ENCODE data around the gene MXRA8. TPM values are rescaled to one million over a fixed set of nuclear protein-coding genes. Genes with fewer than 3 reads are reported as not detected.

Gene MXRA8
- total RNA-seq, 4 donors from 2014 or later: 78.2 to 147 (median 83.3) TPM

GRCh38 chr1:1342584-1343115, 15.7 kb downstream of the MXRA8 start:
- no peak for TF ChIP-seq CTCF (IDR thresholded peaks at IDR 0.05)
- ATAC-seq (ENCODE audit: low FRiP score) (no peak), DNase-seq (ENCODE audit: low spot score) (no peak)

- ATAC-seq (ENCODE audit: low FRiP score): no peak
- no peak for DNase-seq (ENCODE audit: low spot score)
- TF ChIP-seq CTCF (IDR thresholded peaks at IDR 0.05): no peak
Measured at GRCh38 chr1:1342061-1342562, 16.2 kb downstream of the MXRA8 start.

- no peak for DNase-seq (ENCODE audit: low spot score)
- no peak for TF ChIP-seq CTCF (IDR thresholded peaks at IDR 0.05)
- no peak for ATAC-seq (ENCODE audit: low FRiP score)
Measured at GRCh38 chr1:1341549-1342021, 16.8 kb downstream of the MXRA8 start.

- DNase-seq (ENCODE audit: low spot score) (no peak), ATAC-seq (ENCODE audit: low FRiP score) (no peak)
- no peak for TF ChIP-seq CTCF (IDR thresholded peaks at IDR 0.05)
Measured at GRCh38 chr1:1340791-1341548, 17.4 kb downstream of the MXRA8 start.

- TF ChIP-seq CTCF (IDR thresholded peaks at IDR 0.05): no peak
- no peak for DNase-seq (ENCODE audit: low spot score)
- no peak for ATAC-seq (ENCODE audit: low FRiP score)
Measured at GRCh38 chr1:1340185-1340584, 18.2 kb downstream of the MXRA8 start.

- TF ChIP-seq CTCF (IDR thresholded peaks at IDR 0.05): no peak
- DNase-seq (ENCODE audit: low spot score): no peak
- ATAC-seq (ENCODE audit: low FRiP score): no peak
Measured at GRCh38 chr1:1338278-1338677, 20.1 kb downstream of the MXRA8 start.

- ATAC-seq (ENCODE audit: low FRiP score) (no peak), DNase-seq (ENCODE audit: low spot score) (no peak)
- TF ChIP-seq CTCF (IDR thresholded peaks at IDR 0.05): no peak
Measured at GRCh38 chr1:1337793-1338147, 20.6 kb downstream of the MXRA8 start.
